ENCODE results near the gene CACNA2D2.

GRCh38 chr3:50551681-50552435, 48.4 kb upstream of the CACNA2D2 start:
- TF ChIP-seq CTCF (conservative IDR thresholded peaks at IDR 0.05 in 1 of 2, IDR thresholded peaks at IDR 0.05 in 1 of 2; ENCODE audit: low read depth in 1 of 2, low read length in 2 of 2) = no peak
- no peak for TF ChIP-seq EZH2 (IDR thresholded peaks at IDR 0.05; ENCODE audit: low read length, missing control alignments)

All from fibroblast of lung (primary cell).